Lower lobe of right lung (tissue), 2 donors: ENCODE measurements around the gene HDAC4. TPM values are rescaled to one million over a fixed set of nuclear protein-coding genes. Genes with fewer than 3 reads are reported as not detected.
A peak's percentile ranks its signal among the peaks of the same experiment; 100 is the strongest.

Experiments
- ATAC-seq, 2 donors: fragments of 200-7000 bp; cut with Tn5 transposase; one replicate each; pipeline ENCODE4 v1.9.1; 2020 to 2022; ENCODE audit warnings: mild to moderate bottlenecking in 2 of 2, moderate library complexity in 2 of 2
- DNase-seq: peaks from one replicate; pipeline ENCODE4 v3.0.0-alpha.2; 2020
- H3K27ac ChIP-seq: fragments of 200-600 bp; one replicate; pipeline ENCODE4 v1.8.0; 2022
- H3K27me3 ChIP-seq: fragments of 200-600 bp; one replicate; pipeline ENCODE4 v1.8.0; 2022; ENCODE audit warnings: low read depth
- H3K36me3 ChIP-seq: fragments of 200-600 bp; one replicate; pipeline ENCODE4 v1.8.0; 2022; ENCODE audit warnings: mild to moderate bottlenecking
- H3K4me1 ChIP-seq: fragments of 200-600 bp; one replicate; pipeline ENCODE4 v1.8.0; 2022
- H3K4me3 ChIP-seq: fragments of 200-600 bp; one replicate; pipeline ENCODE4 v1.8.0; 2022; ENCODE audit warnings: mild to moderate bottlenecking
- H3K9me3 ChIP-seq: fragments of 200-600 bp; one replicate; pipeline ENCODE4 v1.8.0; 2022
- CTCF ChIP-seq: fragments of 200-600 bp; IDR thresholded peaks from one replicate; pipeline ENCODE4 v1.8.0; 2022; ENCODE audit warnings: antibody characterized with exemption, mild to moderate bottlenecking
- intact Hi-C: fragments of 100-400 bp; cut with DNase I; formaldehyde crosslinking; loops from one replicate; pipeline ENCODE4 v1.11.0; 2022
- total RNA-seq: library from RNA; stranded (reverse); fragmentation: NEBNext Ultra II Directional; extraction: Animal tissue kit (Norgen Biotek cat#: 25700); gene quantifications from one replicate; pipeline ENCODE4 v1.2.1, GENCODE V29; 2021
- donor health status: DM: no; HTN: yes; CAD: no; lungs with severe emphysema.

The HDAC4 gene
- total RNA-seq, 1 donor from 2014 or later, result 44.9 TPM

GRCh38 chr2:239187464-239188253 lies 213.2 kb downstream of the HDAC4 start:
- intact Hi-C loops, result no loop called here
- DNase-seq, result no peak
- H3K36me3 ChIP-seq, result peaks cover 58% of the 10 kb centered on the region
- peak; percentile 26 to 48 for ATAC-seq
- H3K27me3 ChIP-seq, result no peaks in the 10 kb centered on the region
- no peak overlapping the region for H3K27ac ChIP-seq
- H3K9me3 ChIP-seq, result peaks cover 4% of the 10 kb centered on the region
- no peaks in the 10 kb centered on the region for H3K4me1 ChIP-seq
- H3K4me3 ChIP-seq, result no peak overlapping the region
- no peak for TF ChIP-seq CTCF

GRCh38 chr2:239186516-239187357 lies 214.1 kb downstream of the HDAC4 start:
- Histone ChIP-seq H3K4me3 (no peak overlapping the region), H3K9me3 (peaks cover 4% of the 10 kb centered on the region), H3K36me3 (peaks cover 67% of the 10 kb centered on the region), H3K4me1 (no peaks in the 10 kb centered on the region), H3K27me3 (no peaks in the 10 kb centered on the region), H3K27ac (no peak overlapping the region)
- ATAC-seq, result no peak
- DNase-seq, result no peak
- TF ChIP-seq CTCF, result no peak
- intact Hi-C loops, result no loop called here

- no peak for TF ChIP-seq CTCF
- H3K4me1 ChIP-seq, result no peaks in the 10 kb centered on the region
- no peak overlapping the region for H3K4me3 ChIP-seq
- H3K27ac ChIP-seq, result no peak overlapping the region
- peaks cover 71% of the 10 kb centered on the region for H3K36me3 ChIP-seq
- H3K27me3 ChIP-seq, result no peaks in the 10 kb centered on the region
- intact Hi-C loops, result no loop called here
- no peak for ATAC-seq
- H3K9me3 ChIP-seq, result peaks cover 4% of the 10 kb centered on the region
- no peak for DNase-seq
These were observed 215.6 kb downstream of the HDAC4 start for GRCh38 chr2:239184968-239185903.

GRCh38 chr2:239184179-239184578 lies 216.6 kb downstream of the HDAC4 start:
- no peak for DNase-seq
- Histone ChIP-seq H3K27ac (no peak overlapping the region), H3K36me3 (peaks cover 64% of the 10 kb centered on the region), H3K9me3 (peaks cover 4% of the 10 kb centered on the region), H3K27me3 (no peaks in the 10 kb centered on the region), H3K4me1 (no peaks in the 10 kb centered on the region), H3K4me3 (no peak overlapping the region)
- intact Hi-C loops, result no loop called here
- no peak for ATAC-seq
- TF ChIP-seq CTCF, result no peak
